ENCODE results near the gene DCST2. TPM values are rescaled to one million over a fixed set of nuclear protein-coding genes. Genes with fewer than 3 reads are reported as not detected.

DCST2 gene
- total and polyA plus RNA-seq, 9 of the 15 experiments (the other 6 are each of a cell fraction or from before 2014, with no cell fraction given), result 0.09 to 0.49 (median 0.11) TPM; not detected in 3

- TF ChIP-seq EP400 (IDR thresholded peaks at IDR 0.05) (peak; percentile 71), FOXK2 (conservative IDR thresholded peaks at IDR 0.05 in 1 of 2, IDR thresholded peaks at IDR 0.05 in 1 of 2; ENCODE audit: low read depth in 2 of 2) (peak; percentile 42 to 46; a peak in 1 of 4 replicates), ZBTB12 (CRISPR knock-in tag; IDR thresholded peaks at IDR 0.05) (no peak), TGIF2 (CRISPR knock-in tag; IDR thresholded peaks at IDR 0.05) (no peak), SMARCA4 (IDR thresholded peaks at IDR 0.05) (peak; percentile 75), MAFG (tag; conservative IDR thresholded peaks at IDR 0.05) (no peak), ZBTB8A (IDR thresholded peaks at IDR 0.05; ENCODE audit: partially characterized antibody) (no peak), E2F8 (IDR thresholded peaks at IDR 0.05; ENCODE audit: low read depth, partially characterized antibody) (no peak), NUFIP1 (IDR thresholded peaks at IDR 0.05; ENCODE audit: partially characterized antibody) (no peak), ADNP (tag; IDR thresholded peaks at IDR 0.05) (no peak), ZNF280A (IDR thresholded peaks at IDR 0.05; ENCODE audit: low read depth, partially characterized antibody) (no peak), PTRF (tag; IDR thresholded peaks at IDR 0.05) (no peak), NFIC (IDR thresholded peaks at IDR 0.05) (0 out of 2 replicates have a peak, but pooled peaks have one; percentile 39), RERE (CRISPR knock-in tag; IDR thresholded peaks at IDR 0.05; ENCODE audit: borderline replicate concordance) (no peak), MXI1 (IDR thresholded peaks at IDR 0.05; ENCODE audit: low read depth, low read length) (peak; percentile 26; the same call in 1 of the 2 replicates), SNRNP70 (optimal IDR thresholded peaks at IDR 0.05; ENCODE audit: low read depth, low read length) (no peak), ELF4 (CRISPR knock-in tag; IDR thresholded peaks at IDR 0.05) (peak; percentile 96)
Measured at GRCh38 chr1:155001675-155002463, 31.7 kb downstream of the DCST2 start (continued).

Measured in K562 (cell line).